ENCODE results near the gene GOLGA8T. TPM values are rescaled to one million over a fixed set of nuclear protein-coding genes. Genes with fewer than 3 reads are reported as not detected.
"Not testable (repeated sequence)": the region's sequence is repeated elsewhere in the genome, so short reads cannot be mapped to it uniquely, and the experiment has no call there.

GOLGA8T gene, protein sequence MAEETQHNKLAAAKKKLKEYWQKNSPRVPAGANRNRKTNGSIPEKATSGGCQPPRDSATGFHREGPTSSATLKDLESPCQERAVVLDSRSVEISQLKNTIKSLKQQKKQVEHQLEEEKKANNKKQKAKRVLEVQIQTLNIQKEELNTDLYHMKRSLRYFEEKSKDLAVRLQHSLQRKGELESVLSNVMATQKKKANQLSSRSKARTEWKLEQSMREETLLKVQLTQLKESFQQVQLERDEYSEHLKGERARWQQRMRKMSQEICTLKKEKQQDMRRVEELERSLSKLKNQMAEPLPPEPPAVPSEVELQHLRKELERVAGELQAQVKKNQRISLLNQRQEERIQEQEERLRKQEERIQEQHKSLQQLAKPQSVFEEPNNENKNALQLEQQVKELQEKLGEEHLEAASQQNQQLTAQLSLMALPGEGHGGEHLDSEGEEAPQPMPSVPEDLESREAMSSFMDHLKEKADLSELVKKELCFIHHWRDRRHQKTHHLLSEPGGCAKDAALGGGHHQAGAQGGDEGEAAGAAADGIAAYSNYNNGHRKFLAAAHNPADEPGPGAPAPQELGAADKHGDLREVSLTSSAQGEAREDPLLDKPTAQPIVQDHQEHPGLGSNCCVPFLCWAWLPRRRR
- 1 to 10 TPM; 1.5 to 2.6 TPM for total RNA-seq

DNA sequence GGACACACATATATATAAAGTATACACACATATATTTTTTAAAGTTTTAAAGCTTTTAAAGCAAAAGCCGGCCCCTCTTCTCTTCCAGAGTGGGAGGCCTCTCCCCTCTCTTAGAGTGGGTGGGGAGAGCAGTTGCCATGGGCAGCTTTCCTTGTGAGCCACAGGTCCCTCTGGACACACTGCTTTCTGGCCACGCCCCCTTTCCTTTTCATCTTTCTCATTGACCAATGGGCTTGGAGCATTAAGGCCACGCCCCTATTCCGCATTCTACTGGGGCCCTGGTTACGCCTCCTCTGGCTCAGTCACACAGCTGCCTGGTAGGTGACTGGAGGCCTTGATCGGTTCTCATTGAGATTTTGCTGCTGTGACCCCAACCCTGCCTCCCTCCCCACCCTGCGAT is at the start of gene GOLGA8T:
GOLGA8T (plus strand) TSS at position 301 of the 400 bp plus-strand sequence; CDS start at position 399, 98 bp downstream.
- H3K4me1 Mint-ChIP-seq; H3K27me3 Mint-ChIP-seq; H3K27ac Mint-ChIP-seq; POLR2A ChIA-PET; H3K9me3 Mint-ChIP-seq; DNase-seq; H3K36me3 Mint-ChIP-seq; ATAC-seq (ENCODE audit: low read depth); H3K4me3 Mint-ChIP-seq: not testable (repeated sequence)

DNA sequence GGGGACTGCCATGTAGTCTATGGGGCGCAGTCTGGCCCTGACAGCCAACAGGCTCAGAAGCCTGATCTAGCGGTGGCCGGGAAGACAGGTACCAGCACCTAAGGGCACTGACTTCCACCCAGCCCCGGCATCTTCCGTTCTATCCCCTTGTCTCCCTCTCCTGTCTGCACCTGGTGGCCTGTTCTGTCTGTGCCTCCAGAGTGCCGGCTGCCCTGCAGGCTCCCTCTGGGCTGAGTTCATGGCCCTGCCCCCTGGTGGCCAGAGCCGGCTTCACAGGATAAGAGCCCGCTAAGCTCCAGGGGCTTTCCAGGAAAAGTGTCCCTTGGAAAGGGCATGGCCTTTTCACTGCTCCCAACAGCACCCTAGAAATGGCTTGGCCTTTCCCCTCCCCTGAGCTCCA is 37.0 kb upstream of the GOLGA8T start:
- POLR2A ChIA-PET, H3K27me3 Mint-ChIP-seq, H3K4me1 Mint-ChIP-seq, H3K27ac Mint-ChIP-seq, H3K9me3 Mint-ChIP-seq, H3K4me3 Mint-ChIP-seq, H3K36me3 Mint-ChIP-seq, DNase-seq: not testable (repeated sequence)
- ATAC-seq (ENCODE audit: low read depth), result peak; percentile 91

DNA sequence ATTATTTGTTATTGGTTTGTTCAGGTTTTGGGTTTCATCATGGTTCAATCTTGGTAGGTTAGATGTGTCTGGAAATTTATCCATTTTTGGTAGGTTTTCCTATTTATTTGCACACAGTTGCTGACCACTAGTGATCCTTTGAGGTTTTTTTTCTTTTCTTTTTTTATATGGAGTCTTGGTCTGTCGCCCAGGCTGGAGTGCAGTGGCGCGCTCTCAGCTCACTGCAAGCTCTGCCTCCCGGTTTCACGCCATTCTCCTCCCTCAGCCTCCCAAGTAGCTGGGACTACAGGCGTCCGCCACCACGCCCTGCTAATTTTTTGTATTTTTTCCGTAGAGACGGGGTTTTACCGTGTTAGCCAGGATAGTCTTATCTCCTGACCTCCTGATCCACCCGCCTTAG is 32.0 kb upstream of the GOLGA8T start:
- H3K36me3 Mint-ChIP-seq; H3K4me1 Mint-ChIP-seq; POLR2A ChIA-PET; H3K27ac Mint-ChIP-seq; H3K27me3 Mint-ChIP-seq; ATAC-seq (ENCODE audit: low read depth); DNase-seq; H3K4me3 Mint-ChIP-seq; H3K9me3 Mint-ChIP-seq: not testable (repeated sequence)

DNA sequence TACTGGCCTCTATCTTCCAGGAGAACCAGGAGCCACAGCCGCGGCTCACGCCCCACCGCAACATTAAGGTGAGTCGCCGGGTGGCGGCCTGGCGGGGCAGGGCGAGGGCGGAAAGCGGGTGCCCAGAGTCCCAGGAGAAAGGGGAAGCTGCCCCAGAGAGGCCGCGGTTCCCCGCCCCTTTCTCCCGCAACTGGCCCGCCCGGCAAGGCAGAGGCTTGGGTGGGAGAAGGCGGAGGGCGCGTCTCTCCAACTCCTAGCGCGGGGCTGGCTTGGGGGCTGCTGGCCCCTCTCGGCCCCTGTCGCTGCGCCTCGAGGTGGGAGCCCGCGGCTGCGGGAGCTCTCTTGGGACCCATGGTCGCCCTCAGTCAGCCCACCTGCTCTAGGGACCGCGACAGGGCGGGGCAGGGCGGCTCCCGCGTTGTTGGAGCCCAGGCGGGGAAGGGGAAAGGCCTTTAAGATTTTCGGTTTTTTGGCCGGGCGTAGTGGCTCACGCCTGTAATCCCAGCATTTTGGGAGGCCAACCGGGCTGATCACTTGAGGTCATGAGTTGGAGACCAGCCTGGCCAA is 30.8 kb upstream of the GOLGA8T start:
- peak; percentile 70 for ATAC-seq (ENCODE audit: low read depth)
- peak overlapping the region; percentile 48 for H3K4me3 Mint-ChIP-seq
- H3K36me3 Mint-ChIP-seq, H3K9me3 Mint-ChIP-seq, POLR2A ChIA-PET, H3K27ac Mint-ChIP-seq, H3K4me1 Mint-ChIP-seq, H3K27me3 Mint-ChIP-seq, DNase-seq: not testable (repeated sequence)

DNA sequence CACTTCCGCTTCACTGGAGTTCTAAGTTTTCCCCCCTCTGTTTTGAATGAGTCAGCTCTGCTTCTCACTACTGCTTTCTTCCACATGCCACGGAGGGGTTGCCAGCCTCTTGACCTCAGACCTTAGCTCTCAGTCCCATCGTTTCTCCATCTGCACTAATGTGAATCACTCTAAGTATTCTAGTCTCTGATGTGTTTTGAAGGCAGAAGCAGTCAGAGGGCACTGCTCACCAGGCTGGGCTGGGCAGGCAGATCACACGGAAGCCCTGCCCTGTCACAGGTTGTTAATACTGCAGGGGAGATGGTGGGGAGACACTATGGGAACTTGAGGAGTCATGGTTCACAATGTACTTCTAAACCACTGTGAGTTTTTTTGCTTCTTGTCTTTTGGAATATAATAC is 24.3 kb upstream of the GOLGA8T start:
- H3K27me3 Mint-ChIP-seq; DNase-seq; H3K4me1 Mint-ChIP-seq; H3K36me3 Mint-ChIP-seq; H3K4me3 Mint-ChIP-seq; H3K27ac Mint-ChIP-seq; ATAC-seq (ENCODE audit: low read depth); H3K9me3 Mint-ChIP-seq; POLR2A ChIA-PET: not testable (repeated sequence)

DNA sequence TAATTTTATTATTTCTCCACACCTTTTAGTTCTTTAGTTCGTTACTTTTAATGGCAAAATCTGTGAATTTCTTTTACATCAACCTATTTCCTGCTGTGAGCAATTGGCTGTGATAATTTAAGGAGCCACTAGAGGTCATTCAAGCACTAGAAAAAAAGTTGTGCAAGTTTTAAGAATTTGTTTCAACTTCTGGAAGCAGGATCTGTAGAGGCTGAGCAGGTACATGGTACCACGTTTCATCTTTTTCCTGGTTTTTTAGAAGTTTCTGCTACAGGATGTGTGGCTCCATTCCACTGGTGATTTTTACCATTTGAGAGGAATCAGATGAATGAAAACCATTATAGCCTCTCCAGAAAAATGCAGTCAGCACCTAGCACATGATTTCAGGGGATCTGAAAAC is 4.8 kb upstream of the GOLGA8T start:
- H3K27me3 Mint-ChIP-seq; H3K4me1 Mint-ChIP-seq; H3K27ac Mint-ChIP-seq; H3K4me3 Mint-ChIP-seq; POLR2A ChIA-PET; DNase-seq; H3K9me3 Mint-ChIP-seq; ATAC-seq (ENCODE audit: low read depth); H3K36me3 Mint-ChIP-seq: not testable (repeated sequence)

DNA sequence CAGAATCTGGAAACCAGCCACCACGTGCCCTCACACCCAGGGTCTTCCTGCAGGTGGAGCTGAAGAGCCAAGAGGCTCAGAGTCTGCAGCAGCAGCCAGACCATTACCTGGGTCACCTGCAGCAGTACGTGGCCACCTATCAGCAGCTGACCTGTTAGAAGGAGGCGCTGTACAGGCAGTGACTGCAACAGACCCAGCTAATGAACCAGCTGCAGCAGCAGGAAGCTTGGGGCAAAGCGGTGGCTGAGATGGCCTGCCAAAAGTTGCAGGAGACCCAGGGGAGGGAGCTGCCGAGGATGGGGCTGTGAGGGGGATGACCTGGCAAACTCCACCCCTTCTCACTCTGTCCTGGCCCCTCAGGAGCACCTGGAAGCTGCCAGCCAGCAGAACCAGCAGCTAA is 8.4 kb downstream of the GOLGA8T start:
- POLR2A ChIA-PET; H3K27me3 Mint-ChIP-seq; DNase-seq; H3K36me3 Mint-ChIP-seq; H3K9me3 Mint-ChIP-seq; ATAC-seq (ENCODE audit: low read depth); H3K4me1 Mint-ChIP-seq; H3K27ac Mint-ChIP-seq; H3K4me3 Mint-ChIP-seq: not testable (repeated sequence)

DNA sequence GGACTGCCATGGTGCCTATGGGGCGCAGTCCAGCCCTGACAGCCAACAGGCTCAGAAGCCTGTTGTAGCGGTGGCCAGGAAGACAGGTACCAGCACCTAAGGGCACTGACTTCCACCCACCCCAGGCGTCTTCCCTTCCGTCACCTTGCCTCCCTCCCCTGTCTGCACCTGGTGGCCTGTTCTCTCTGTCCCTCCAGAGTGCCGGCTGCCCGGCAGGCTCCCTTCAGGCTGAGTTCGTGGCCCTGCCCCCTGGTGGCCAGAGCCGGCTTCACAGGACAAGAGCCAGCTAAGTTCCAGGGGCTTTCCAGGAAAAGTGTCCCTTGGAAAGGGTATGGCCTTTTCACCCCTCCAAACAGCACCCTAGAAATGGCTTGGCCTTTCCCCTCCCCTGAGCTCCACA is 15.0 kb downstream of the GOLGA8T start:
- H3K27me3 Mint-ChIP-seq; H3K36me3 Mint-ChIP-seq; H3K9me3 Mint-ChIP-seq; ATAC-seq (ENCODE audit: low read depth); H3K27ac Mint-ChIP-seq; H3K4me1 Mint-ChIP-seq; DNase-seq; POLR2A ChIA-PET; H3K4me3 Mint-ChIP-seq: not testable (repeated sequence)

DNA sequence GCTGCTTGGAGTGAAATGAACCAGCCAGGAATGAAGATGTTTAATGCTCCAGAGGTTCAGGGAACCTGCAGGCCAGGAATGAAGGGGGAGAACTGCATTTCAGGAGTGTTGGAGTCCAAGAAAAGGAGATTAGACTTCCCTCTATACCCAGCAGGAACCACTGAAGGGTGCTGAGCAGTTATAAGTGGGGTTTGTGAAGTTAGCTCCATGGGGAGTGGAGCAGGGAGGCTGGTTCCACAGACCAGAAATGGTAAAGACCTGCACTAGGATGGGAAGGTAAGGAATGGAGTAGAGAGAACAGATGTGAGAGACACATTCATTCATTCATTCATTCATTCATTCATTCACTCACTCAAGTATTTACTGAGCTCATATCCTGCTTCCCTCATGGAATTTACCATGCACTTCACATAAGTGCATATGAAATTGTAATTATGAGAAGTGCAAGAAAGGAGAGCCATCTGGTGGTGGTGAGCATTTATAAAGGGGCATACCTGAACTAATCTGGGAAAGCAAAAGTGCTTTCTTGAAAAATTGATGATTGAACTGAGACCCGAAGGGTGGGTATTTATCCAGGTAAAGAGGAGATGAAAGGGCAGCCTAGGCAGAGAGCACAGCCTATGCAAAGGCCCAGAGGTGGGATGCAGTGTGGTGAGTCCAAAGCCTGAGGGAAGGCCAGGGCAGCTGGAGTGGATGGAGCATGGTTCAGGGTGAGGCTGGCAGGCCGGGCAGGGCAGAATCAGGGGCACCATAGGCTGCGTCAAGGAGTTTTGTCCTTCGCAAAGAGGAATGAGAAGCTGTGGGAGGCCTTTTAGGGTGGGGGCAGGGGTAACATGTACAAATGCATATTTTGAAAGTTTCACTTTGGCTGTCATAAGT is 27.9 kb downstream of the GOLGA8T start:
- POLR2A ChIA-PET; ATAC-seq (ENCODE audit: low read depth); H3K4me1 Mint-ChIP-seq; H3K36me3 Mint-ChIP-seq; H3K27ac Mint-ChIP-seq; H3K4me3 Mint-ChIP-seq; H3K9me3 Mint-ChIP-seq; DNase-seq; H3K27me3 Mint-ChIP-seq: not testable (repeated sequence)

DNA sequence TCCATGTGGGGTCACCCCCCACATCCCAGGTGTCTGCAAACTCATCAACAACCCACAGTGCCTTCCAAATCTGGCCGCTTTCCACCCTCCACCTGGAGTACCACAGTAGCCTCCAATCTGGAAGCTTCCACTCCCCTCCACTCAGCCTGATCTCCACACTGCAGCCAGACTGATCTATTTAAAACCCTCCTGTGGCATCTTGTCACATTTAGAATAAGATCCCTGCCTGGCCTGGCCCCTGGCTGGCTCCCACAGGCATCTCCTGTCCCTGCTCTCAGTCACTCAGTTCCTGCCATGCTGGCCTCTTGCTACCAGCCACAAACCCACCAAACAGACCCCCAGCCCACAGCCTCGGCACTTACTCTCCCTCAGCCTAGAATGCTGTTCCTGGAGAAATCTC is 28.9 kb downstream of the GOLGA8T start:
- POLR2A ChIA-PET; H3K36me3 Mint-ChIP-seq; H3K4me3 Mint-ChIP-seq; ATAC-seq (ENCODE audit: low read depth); DNase-seq; H3K4me1 Mint-ChIP-seq; H3K27me3 Mint-ChIP-seq; H3K27ac Mint-ChIP-seq; H3K9me3 Mint-ChIP-seq: not testable (repeated sequence)

DNA sequence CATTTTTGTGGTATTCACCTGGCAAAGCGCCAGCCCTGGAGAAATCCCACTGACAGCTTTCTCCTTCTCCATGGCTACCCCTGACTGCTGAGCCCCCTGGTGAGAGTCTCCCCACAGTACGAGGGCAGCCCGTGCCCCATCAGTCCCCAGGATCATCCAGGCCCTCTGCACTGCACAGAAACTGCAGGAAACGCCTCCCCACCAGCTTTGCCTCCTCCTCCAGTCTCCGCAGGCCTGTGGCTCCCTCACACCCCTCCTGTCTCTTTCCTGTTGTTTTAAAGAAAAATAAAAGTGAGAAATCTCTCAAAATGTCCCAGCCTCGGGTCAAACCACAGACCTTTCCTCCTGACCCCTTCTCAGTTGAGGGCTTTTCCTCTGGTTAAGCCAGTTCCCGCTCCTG is 29.4 kb downstream of the GOLGA8T start:
- H3K27ac Mint-ChIP-seq, H3K4me3 Mint-ChIP-seq, DNase-seq, H3K9me3 Mint-ChIP-seq, POLR2A ChIA-PET, H3K36me3 Mint-ChIP-seq, H3K4me1 Mint-ChIP-seq, H3K27me3 Mint-ChIP-seq: not testable (repeated sequence)
- ATAC-seq (ENCODE audit: low read depth), result peak; percentile 94

DNA sequence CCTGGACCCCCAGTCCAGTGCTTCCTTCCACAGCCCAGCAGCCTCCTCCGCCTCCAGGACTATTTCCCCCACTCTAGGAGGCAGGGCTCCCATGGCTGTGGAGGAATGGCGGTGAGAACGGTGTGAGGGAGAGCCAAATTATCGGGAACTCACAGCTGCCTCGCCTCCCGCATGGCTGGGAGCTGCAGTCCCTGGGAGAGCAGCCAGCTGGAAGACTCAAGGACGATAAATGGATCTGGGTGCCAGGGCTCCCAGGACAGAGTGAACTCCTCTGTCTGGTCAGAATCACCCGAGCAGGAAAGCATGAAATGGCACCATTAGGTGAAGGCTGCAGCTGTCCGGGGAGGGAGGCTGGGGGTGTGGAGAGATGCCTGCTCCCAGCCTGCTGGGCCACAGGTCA is 32.6 kb downstream of the GOLGA8T start:
- H3K4me1 Mint-ChIP-seq; H3K9me3 Mint-ChIP-seq; H3K27me3 Mint-ChIP-seq; ATAC-seq (ENCODE audit: low read depth); H3K36me3 Mint-ChIP-seq; POLR2A ChIA-PET; H3K4me3 Mint-ChIP-seq; H3K27ac Mint-ChIP-seq; DNase-seq: not testable (repeated sequence)

DNA sequence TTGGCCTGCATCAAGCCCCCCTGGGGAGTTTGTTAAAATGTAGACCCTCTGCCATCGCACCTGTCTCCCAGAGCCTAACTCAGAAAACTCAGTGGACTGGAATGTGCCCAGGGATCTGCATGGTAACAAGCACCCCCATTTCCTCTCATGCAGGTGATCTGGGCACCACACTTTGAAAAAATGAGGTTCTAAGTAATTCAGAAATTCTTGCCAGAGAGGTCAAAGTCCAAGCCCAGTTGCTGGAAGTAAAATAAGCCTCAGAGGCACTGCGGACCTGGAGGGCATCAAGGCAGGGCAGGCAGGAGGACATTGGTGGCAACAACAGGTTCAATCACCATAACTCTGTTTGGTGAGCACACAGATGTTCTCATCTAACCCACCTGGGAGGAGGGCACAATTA is 33.0 kb downstream of the GOLGA8T start:
- H3K4me3 Mint-ChIP-seq; ATAC-seq (ENCODE audit: low read depth); DNase-seq; H3K9me3 Mint-ChIP-seq; H3K36me3 Mint-ChIP-seq; POLR2A ChIA-PET; H3K4me1 Mint-ChIP-seq; H3K27ac Mint-ChIP-seq; H3K27me3 Mint-ChIP-seq: not testable (repeated sequence)
